Neuron (in vitro differentiated cells): ENCODE data around the gene PACSIN1.

Experiments
- H2AFZ ChIP-seq: one replicate; pipeline ENCODE4 v1.6.1; 2013; ENCODE audit warnings: low read depth, mild to moderate bottlenecking, inconsistent platforms, low read length, moderate library complexity
- H3K27me3 ChIP-seq: one replicate; pipeline ENCODE4 v1.6.1; 2013; ENCODE audit warnings: low read length; ENCODE audit not compliant: insufficient read depth
- H3K36me3 ChIP-seq: one replicate; pipeline ENCODE4 v1.6.1; 2013; ENCODE audit warnings: low read length; ENCODE audit not compliant: insufficient read depth
- H3K4me1 ChIP-seq: one replicate; pipeline ENCODE4 v1.6.1; 2013; ENCODE audit warnings: low read length; ENCODE audit not compliant: insufficient read depth
- H3K4me3 ChIP-seq: 2 replicates; pipeline ENCODE4 v1.5.1; 2013; ENCODE audit warnings: mild to moderate bottlenecking, low read length, moderate library complexity
- H3K9me3 ChIP-seq: one replicate; pipeline ENCODE4 v1.6.1; 2013; ENCODE audit warnings: low read length

Gene PACSIN1

GRCh38 chr6:34546551-34547321 lies 80.9 kb downstream of the PACSIN1 start:
- H3K4me1 ChIP-seq, result no peaks in the 10 kb centered on the region
- no peaks in the 10 kb centered on the region for H3K36me3 ChIP-seq
- no peak overlapping the region for H2AFZ ChIP-seq
- H3K4me3 ChIP-seq, result no peak overlapping the region
- H3K27me3 ChIP-seq, result peaks cover 14% of the 10 kb centered on the region
- H3K9me3 ChIP-seq, result no peaks in the 10 kb centered on the region

GRCh38 chr6:34547701-34548644 lies 82.1 kb downstream of the PACSIN1 start:
- H3K4me3 ChIP-seq, result no peak overlapping the region
- H2AFZ ChIP-seq, result no peak overlapping the region
- no peaks in the 10 kb centered on the region for H3K9me3 ChIP-seq
- peaks cover 14% of the 10 kb centered on the region for H3K27me3 ChIP-seq
- no peaks in the 10 kb centered on the region for H3K36me3 ChIP-seq
- H3K4me1 ChIP-seq, result no peaks in the 10 kb centered on the region

- no peak overlapping the region for H2AFZ ChIP-seq
- H3K27me3 ChIP-seq, result peaks cover 9% of the 10 kb centered on the region
- no peaks in the 10 kb centered on the region for H3K4me1 ChIP-seq
Measured at GRCh38 chr6:34549026-34549803, 83.3 kb downstream of the PACSIN1 start.

GRCh38 chr6:34549804-34550202 lies 83.9 kb downstream of the PACSIN1 start:
- Histone ChIP-seq H3K4me1 (no peaks in the 10 kb centered on the region), H3K4me3 (no peak overlapping the region), H3K9me3 (no peaks in the 10 kb centered on the region), H3K27me3 (peaks cover 9% of the 10 kb centered on the region), H3K36me3 (no peaks in the 10 kb centered on the region), H2AFZ (no peak overlapping the region)

More at GRCh38 chr6:34549026-34549803, 83.3 kb downstream of the PACSIN1 start:
- Histone ChIP-seq H3K9me3 (no peaks in the 10 kb centered on the region), H3K36me3 (no peaks in the 10 kb centered on the region), H3K4me3 (no peak overlapping the region)

- Histone ChIP-seq H3K36me3 (no peaks in the 10 kb centered on the region), H3K4me1 (no peaks in the 10 kb centered on the region), H3K4me3 (no peak overlapping the region)
Measured at GRCh38 chr6:34551720-34552119, 85.8 kb downstream of the PACSIN1 start.

GRCh38 chr6:34552620-34553019 lies 86.7 kb downstream of the PACSIN1 start:
- H3K9me3 ChIP-seq, result no peaks in the 10 kb centered on the region
- peaks cover 9% of the 10 kb centered on the region for H3K27me3 ChIP-seq
- no peaks in the 10 kb centered on the region for H3K36me3 ChIP-seq
- no peaks in the 10 kb centered on the region for H3K4me1 ChIP-seq
- H3K4me3 ChIP-seq, result no peak overlapping the region
- H2AFZ ChIP-seq, result no peak overlapping the region

More at GRCh38 chr6:34551720-34552119, 85.8 kb downstream of the PACSIN1 start:
- no peak overlapping the region for H2AFZ ChIP-seq
- H3K27me3 ChIP-seq, result peaks cover 9% of the 10 kb centered on the region
- H3K9me3 ChIP-seq, result no peaks in the 10 kb centered on the region

GRCh38 chr6:34553146-34553545 lies 87.3 kb downstream of the PACSIN1 start:
- Histone ChIP-seq H2AFZ (no peak overlapping the region), H3K9me3 (peaks cover under 1% of the 10 kb centered on the region), H3K4me3 (no peak overlapping the region), H3K27me3 (peaks cover 9% of the 10 kb centered on the region), H3K4me1 (no peaks in the 10 kb centered on the region), H3K36me3 (no peaks in the 10 kb centered on the region)

- Histone ChIP-seq H3K36me3 (no peaks in the 10 kb centered on the region), H3K9me3 (peaks cover 3% of the 10 kb centered on the region), H3K27me3 (peaks cover 6% of the 10 kb centered on the region), H3K4me3 (no peak overlapping the region), H3K4me1 (no peaks in the 10 kb centered on the region), H2AFZ (no peak overlapping the region)
Measured at GRCh38 chr6:34553750-34554149, 87.9 kb downstream of the PACSIN1 start.

- H2AFZ ChIP-seq, result no peak overlapping the region
- no peaks in the 10 kb centered on the region for H3K4me1 ChIP-seq
- no peaks in the 10 kb centered on the region for H3K36me3 ChIP-seq
- no peak overlapping the region for H3K4me3 ChIP-seq
- H3K9me3 ChIP-seq, result peaks cover 3% of the 10 kb centered on the region
- H3K27me3 ChIP-seq, result peaks cover 3% of the 10 kb centered on the region
Measured at GRCh38 chr6:34554291-34555006, 88.6 kb downstream of the PACSIN1 start.

GRCh38 chr6:34555007-34555322 lies 89.1 kb downstream of the PACSIN1 start:
- H3K36me3 ChIP-seq, result no peaks in the 10 kb centered on the region
- H3K4me3 ChIP-seq, result no peak overlapping the region
- H3K27me3 ChIP-seq, result peaks cover 3% of the 10 kb centered on the region
- no peak overlapping the region for H2AFZ ChIP-seq
- peaks cover 3% of the 10 kb centered on the region for H3K9me3 ChIP-seq
- peaks cover 2% of the 10 kb centered on the region for H3K4me1 ChIP-seq

- Histone ChIP-seq H3K36me3 (no peaks in the 10 kb centered on the region), H3K27me3 (peaks cover 3% of the 10 kb centered on the region), H2AFZ (no peak overlapping the region), H3K4me1 (peaks cover 5% of the 10 kb centered on the region), H3K9me3 (peaks cover 3% of the 10 kb centered on the region), H3K4me3 (no peak overlapping the region)
Measured at GRCh38 chr6:34555328-34555727, 89.5 kb downstream of the PACSIN1 start.

GRCh38 chr6:34556031-34556471 lies 90.2 kb downstream of the PACSIN1 start, which contains the start of gene SPDEF:
Gene SPDEF, minus strand, starts transcription at chr6:34556329. Its CDS starts 11,874 bp downstream, at chr6:34544455.
- Histone ChIP-seq H3K27me3 (peaks cover 3% of the 10 kb centered on the region), H3K9me3 (peaks cover 3% of the 10 kb centered on the region), H2AFZ (no peak within 1 kb of the TSS), H3K4me1 (peaks cover 11% of the 10 kb centered on the region), H3K4me3 (no peak within 1 kb of the TSS), H3K36me3 (no peaks in the 10 kb centered on the region)
